DOHH2 (cell line): Measurements from ENCODE around the gene UBE2QL1.

Experiments used
- H3F3A ChIP-seq: fragments of 200-600 bp; sonication (generic), shearing (Covaris generic); 2 replicates; pipeline ENCODE4 v1.6.0; 2016; ENCODE audit warnings: antibody characterized with exemption, mild to moderate bottlenecking; ENCODE audit not compliant: control insufficient read depth, insufficient read depth
- H3K27ac ChIP-seq: fragments of 200-600 bp; sonication (generic); 2 replicates; pipeline ENCODE4 v1.5.1; 2014; ENCODE audit warnings: low read depth, mild to moderate bottlenecking, low read length, moderate library complexity
- H3K27me3 ChIP-seq: fragments of 200-600 bp; sonication (generic); 2 replicates; pipeline ENCODE4 v1.6.1; 2014; ENCODE audit warnings: mild to moderate bottlenecking, low read length, mixed read lengths; ENCODE audit not compliant: control insufficient read depth
- H3K36me3 ChIP-seq: fragments of 200-600 bp; sonication (generic); 2 replicates; pipeline ENCODE4 v1.6.1; 2014; ENCODE audit warnings: mild to moderate bottlenecking, low read length, moderate library complexity, mixed read lengths; ENCODE audit not compliant: control insufficient read depth
- H3K4me1 ChIP-seq: fragments of 200-600 bp; sonication (generic); 2 replicates; pipeline ENCODE4 v1.6.1; 2014; ENCODE audit warnings: mild to moderate bottlenecking, low read length, mixed read lengths; ENCODE audit not compliant: control insufficient read depth
- H3K4me2 ChIP-seq: fragments of 200-600 bp; sonication (generic); 2 replicates; pipeline ENCODE4 v1.6.0; 2014; ENCODE audit warnings: mild to moderate bottlenecking, low read length, moderate library complexity
- H3K4me3 ChIP-seq: fragments of 200-600 bp; sonication (generic); 2 replicates; pipeline ENCODE4 v1.5.1; 2014; ENCODE audit warnings: mild to moderate bottlenecking, low read length, mixed read lengths
- H3K79me2 ChIP-seq: fragments of 200-600 bp; sonication (generic); 2 replicates; pipeline ENCODE4 v1.6.1; 2014; ENCODE audit warnings: mild to moderate bottlenecking, low read length, mixed read lengths; ENCODE audit not compliant: control insufficient read depth
- H3K9me2 ChIP-seq: fragments of 200-600 bp; sonication (generic); replicated peaks from 2 replicates; pipeline ENCODE4 v1.6.1; 2014; ENCODE audit warnings: mild to moderate bottlenecking, low read length, mixed read lengths; ENCODE audit not compliant: control insufficient read depth
- H3K9me3 ChIP-seq: fragments of 200-600 bp; sonication (generic); 2 replicates; pipeline ENCODE4 v1.6.1; 2014; ENCODE audit warnings: antibody characterized with exemption, low read length, mixed read lengths; ENCODE audit not compliant: control insufficient read depth, insufficient read depth
- H4K20me1 ChIP-seq: fragments of 200-600 bp; sonication (generic); 2 replicates; pipeline ENCODE4 v1.6.0; 2014; ENCODE audit warnings: low read depth, mild to moderate bottlenecking, antibody characterized with exemption, low read length, moderate library complexity; ENCODE audit not compliant: control insufficient read depth, insufficient read depth
- EZH2phosphoT487 ChIP-seq: fragments of 200-600 bp; sonication (generic); IDR thresholded peaks from 2 replicates; pipeline ENCODE4 v1.6.1; 2017; ENCODE audit warnings: borderline replicate concordance, mild to moderate bottlenecking, antibody characterized with exemption, low read length, moderate library complexity, mixed read lengths
- TF ChIP-seq, protein P1 (sequence below): fragments of 200-600 bp; sonication (generic); IDR thresholded peaks from one replicate; pipeline ENCODE4 v1.5.1; 2014; ENCODE audit warnings: antibody characterized with exemption, mild to moderate bottlenecking, low read depth, low read length; ENCODE audit not compliant: poor library complexity, severe bottlenecking

The UBE2QL1 gene

DNA sequence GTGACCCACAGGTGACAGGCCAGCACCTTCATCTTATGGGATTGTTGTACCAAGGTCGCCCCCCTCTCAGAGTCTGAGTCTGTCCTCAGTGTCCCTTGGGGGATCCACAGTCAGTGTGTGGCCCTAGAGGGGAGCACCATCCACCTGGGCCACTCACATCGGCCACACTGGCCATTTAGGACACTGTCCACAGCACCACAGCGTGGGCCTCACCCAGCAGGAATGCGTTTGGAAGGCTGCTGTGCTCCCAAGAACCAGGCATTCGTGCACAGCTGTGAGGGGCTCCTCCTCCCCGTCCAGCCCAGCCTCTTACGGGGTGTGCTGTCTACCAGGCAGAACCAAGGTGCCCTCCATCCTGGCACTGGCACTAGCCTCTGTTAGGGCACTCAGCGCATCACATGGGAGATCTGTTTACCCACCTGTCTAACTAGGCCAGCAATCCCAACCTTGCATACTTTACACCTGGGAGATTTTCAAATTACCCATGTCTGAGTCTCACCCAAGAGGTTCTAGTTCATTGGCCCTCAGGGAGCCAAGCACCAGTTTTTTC is 24.5 kb upstream of the UBE2QL1 start:
- no peak overlapping the region for H3K27ac ChIP-seq
- H3K27me3 ChIP-seq: 0 out of 2 replicates have a peak, but pooled peaks cover 2% of the 10 kb centered on the region
- no peaks in the 10 kb centered on the region for H4K20me1 ChIP-seq
- H3K4me1 ChIP-seq: no peaks in the 10 kb centered on the region
- H3F3A ChIP-seq: no peaks in the 10 kb centered on the region
- no peaks in the 10 kb centered on the region for H3K9me2 ChIP-seq
- no peaks in the 10 kb centered on the region for H3K36me3 ChIP-seq
- H3K4me3 ChIP-seq: no peak overlapping the region
- no peak for TF ChIP-seq EZH2phosphoT487
- TF ChIP-seq, protein P1, sequence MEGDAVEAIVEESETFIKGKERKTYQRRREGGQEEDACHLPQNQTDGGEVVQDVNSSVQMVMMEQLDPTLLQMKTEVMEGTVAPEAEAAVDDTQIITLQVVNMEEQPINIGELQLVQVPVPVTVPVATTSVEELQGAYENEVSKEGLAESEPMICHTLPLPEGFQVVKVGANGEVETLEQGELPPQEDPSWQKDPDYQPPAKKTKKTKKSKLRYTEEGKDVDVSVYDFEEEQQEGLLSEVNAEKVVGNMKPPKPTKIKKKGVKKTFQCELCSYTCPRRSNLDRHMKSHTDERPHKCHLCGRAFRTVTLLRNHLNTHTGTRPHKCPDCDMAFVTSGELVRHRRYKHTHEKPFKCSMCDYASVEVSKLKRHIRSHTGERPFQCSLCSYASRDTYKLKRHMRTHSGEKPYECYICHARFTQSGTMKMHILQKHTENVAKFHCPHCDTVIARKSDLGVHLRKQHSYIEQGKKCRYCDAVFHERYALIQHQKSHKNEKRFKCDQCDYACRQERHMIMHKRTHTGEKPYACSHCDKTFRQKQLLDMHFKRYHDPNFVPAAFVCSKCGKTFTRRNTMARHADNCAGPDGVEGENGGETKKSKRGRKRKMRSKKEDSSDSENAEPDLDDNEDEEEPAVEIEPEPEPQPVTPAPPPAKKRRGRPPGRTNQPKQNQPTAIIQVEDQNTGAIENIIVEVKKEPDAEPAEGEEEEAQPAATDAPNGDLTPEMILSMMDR: no peak
- no peak overlapping the region for H3K4me2 ChIP-seq
- no peaks in the 10 kb centered on the region for H3K9me3 ChIP-seq
- no peaks in the 10 kb centered on the region for H3K79me2 ChIP-seq

DNA sequence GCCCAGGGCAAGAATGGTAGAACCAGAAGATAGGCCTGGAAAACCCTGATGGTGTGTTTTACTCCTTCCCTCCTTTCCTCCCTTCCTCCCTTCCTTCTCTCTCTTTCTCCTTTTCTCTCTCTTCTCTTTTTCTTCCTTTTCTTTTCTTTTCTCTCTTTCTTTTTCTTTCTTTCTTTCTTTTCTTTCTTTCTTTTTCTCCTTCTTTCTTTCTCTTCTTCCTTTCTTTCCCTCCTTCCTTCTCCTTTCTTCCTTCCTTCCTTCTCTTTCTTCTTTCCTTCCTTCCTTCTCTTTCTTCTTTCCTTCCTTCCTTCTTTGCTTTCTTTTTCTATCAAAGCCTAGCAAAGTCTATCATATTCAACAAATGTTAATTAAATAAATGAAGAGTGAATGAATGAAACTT is 24.0 kb upstream of the UBE2QL1 start:
- no peak overlapping the region for H3K27ac ChIP-seq
- H4K20me1 ChIP-seq: no peaks in the 10 kb centered on the region
- TF ChIP-seq, protein P1: no peak
- TF ChIP-seq EZH2phosphoT487: no peak
- H3K9me2 ChIP-seq: no peaks in the 10 kb centered on the region
- no peak overlapping the region for H3K4me2 ChIP-seq
- 0 out of 2 replicates have a peak, but pooled peaks cover 2% of the 10 kb centered on the region for H3K27me3 ChIP-seq
- no peaks in the 10 kb centered on the region for H3K36me3 ChIP-seq
- H3K9me3 ChIP-seq: no peaks in the 10 kb centered on the region
- no peaks in the 10 kb centered on the region for H3K79me2 ChIP-seq
- H3K4me1 ChIP-seq: no peaks in the 10 kb centered on the region
- no peak overlapping the region for H3K4me3 ChIP-seq
- no peaks in the 10 kb centered on the region for H3F3A ChIP-seq

DNA sequence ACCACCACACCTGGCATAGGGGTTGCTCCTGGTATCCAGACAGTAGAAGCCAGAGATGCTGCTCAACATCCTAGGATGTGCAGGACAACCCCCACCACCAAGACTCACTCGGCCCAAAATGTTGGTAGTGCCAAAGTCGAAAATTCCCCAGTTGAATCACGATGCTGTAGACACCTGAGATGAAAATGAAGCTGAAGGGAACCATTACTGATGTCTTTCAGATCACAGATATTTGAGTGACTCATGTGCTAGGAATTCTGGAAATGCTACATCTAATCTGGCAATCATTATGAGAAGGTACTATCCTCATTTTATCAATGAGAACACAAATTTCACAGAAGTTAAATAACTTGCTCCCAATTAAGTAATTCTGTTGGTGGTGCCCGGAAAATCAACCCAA is 21.0 kb upstream of the UBE2QL1 start:
- Histone ChIP-seq H3F3A (no peaks in the 10 kb centered on the region), H3K27me3 (0 out of 2 replicates have a peak, but pooled peaks cover 2% of the 10 kb centered on the region), H3K27ac (no peak overlapping the region)

More for the DNA sequence above, 21.0 kb upstream of the UBE2QL1 start:
- no peaks in the 10 kb centered on the region for H3K9me2 ChIP-seq
- TF ChIP-seq, protein P1: no peak
- TF ChIP-seq EZH2phosphoT487: no peak
- H3K36me3 ChIP-seq: no peaks in the 10 kb centered on the region
- no peaks in the 10 kb centered on the region for H4K20me1 ChIP-seq
- H3K4me3 ChIP-seq: no peak overlapping the region
- H3K4me2 ChIP-seq: no peak overlapping the region
- no peaks in the 10 kb centered on the region for H3K79me2 ChIP-seq
- no peaks in the 10 kb centered on the region for H3K9me3 ChIP-seq
- H3K4me1 ChIP-seq: no peaks in the 10 kb centered on the region
